Left renal pelvis (tissue), 4 donors: ENCODE results near the gene BMP2. TPM values are rescaled to one million over a fixed set of nuclear protein-coding genes. Genes with fewer than 3 reads are reported as not detected.

ENCODE experiments used
- DNase-seq, 4 donors: peaks; one replicate each; pipeline ENCODE4 v3.0.0-alpha.2; 2013; ENCODE audit warnings: low read depth in 4 of 4, low spot score in 3 of 4
- polyA plus RNA-seq, 4 donors: library from polyadenylated mRNA; unstranded; fragments of 120-200 nt; gene quantifications; one replicate each; pipeline ENCODE4 v1.2.1, GENCODE V29; 2013; ENCODE audit not compliant: insufficient read length in 4 of 4

The BMP2 gene
- polyA plus RNA-seq, 4 donors = 3.7 to 24.2 (median 19.0) TPM

- no peak for DNase-seq
These were observed 355 bp upstream of the BMP2 start for GRCh38 chr20:6767126-6767535.

- no peak for DNase-seq
These were observed 998 bp downstream of the BMP2 start for GRCh38 chr20:6768228-6769140.

GRCh38 chr20:6769903-6770785, 2.7 kb downstream of the BMP2 start:
- no peak for DNase-seq

GRCh38 chr20:6770786-6771100, 3.3 kb downstream of the BMP2 start:
- DNase-seq = no peak

- no peak for DNase-seq
These were observed 13.1 kb downstream of the BMP2 start for GRCh38 chr20:6780433-6781190.

GRCh38 chr20:6783752-6784151, 16.3 kb downstream of the BMP2 start:
- DNase-seq = no peak

- DNase-seq = no peak
These were observed 16.7 kb downstream of the BMP2 start for GRCh38 chr20:6784210-6784631.

GRCh38 chr20:6784767-6785166, 17.3 kb downstream of the BMP2 start:
- DNase-seq = no peak

- no peak for DNase-seq
These were observed 19.1 kb downstream of the BMP2 start for GRCh38 chr20:6786548-6786947.

GRCh38 chr20:6792789-6793188, 25.3 kb downstream of the BMP2 start:
- no peak for DNase-seq

- no peak for DNase-seq
These were observed 34.7 kb downstream of the BMP2 start for GRCh38 chr20:6802227-6802626.

GRCh38 chr20:6806275-6806674, 38.8 kb downstream of the BMP2 start:
- no peak for DNase-seq

GRCh38 chr20:6811262-6812035, 44.0 kb downstream of the BMP2 start:
- no peak for DNase-seq

- no peak for DNase-seq
These were observed 45.0 kb downstream of the BMP2 start for GRCh38 chr20:6812530-6812929.

GRCh38 chr20:6814945-6815344, 47.5 kb downstream of the BMP2 start:
- DNase-seq = no peak

GRCh38 chr20:6818033-6818808, 50.7 kb downstream of the BMP2 start:
- no peak for DNase-seq

GRCh38 chr20:6819599-6819998, 52.1 kb downstream of the BMP2 start:
- DNase-seq = no peak

- no peak for DNase-seq
These were observed 56.9 kb downstream of the BMP2 start for GRCh38 chr20:6824401-6824800.

GRCh38 chr20:6827472-6827871, 60.0 kb downstream of the BMP2 start:
- DNase-seq = no peak
